NCI-H526 (cell line): ENCODE measurements around the gene MBD2.
"Not testable (repeated sequence)": the region's sequence is repeated elsewhere in the genome, so short reads cannot be mapped to it uniquely, and the experiment has no call there.

Experiments
- DNase-seq, 2 experiments: peaks; one replicate each; lab custom pipeline; 2025; lab: John Stamatoyannopoulos, UW

MBD2 gene

GRCh38 chr18:54224379-54225014, at the start of gene MBD2:
TSS of gene MBD2 (minus strand) at chr18:54224669. CDS start at chr18:54224559, 110 bp downstream.
- DNase-seq = peak; percentile 91 to 98

- DNase-seq = peak; percentile 48 to 78
These were observed 45.7 kb upstream of the MBD2 start for GRCh38 chr18:54269893-54270844.

- DNase-seq = no peak
These were observed 44.3 kb upstream of the MBD2 start for GRCh38 chr18:54268751-54269150.

GRCh38 chr18:54267701-54268100, 43.2 kb upstream of the MBD2 start:
- no peak for DNase-seq

GRCh38 chr18:54263904-54264336, 39.5 kb upstream of the MBD2 start:
- no peak for DNase-seq

- DNase-seq = no peak
These were observed 37.4 kb upstream of the MBD2 start for GRCh38 chr18:54261894-54262293.

- DNase-seq = no peak
These were observed 36.1 kb upstream of the MBD2 start for GRCh38 chr18:54260396-54261072.

- not testable (repeated sequence) for DNase-seq
These were observed 33.3 kb upstream of the MBD2 start for GRCh38 chr18:54257818-54258217.

GRCh38 chr18:54257015-54257414, 32.5 kb upstream of the MBD2 start:
- DNase-seq = no peak

- DNase-seq = peak in 1 of 2 experiments; percentile 30
These were observed 30.7 kb upstream of the MBD2 start for GRCh38 chr18:54255141-54255540.

- peak in 1 of 2 experiments; percentile 59 for DNase-seq
These were observed 29.8 kb upstream of the MBD2 start for GRCh38 chr18:54254265-54254758.

GRCh38 chr18:54251606-54252390, 27.3 kb upstream of the MBD2 start:
- no peak for DNase-seq

GRCh38 chr18:54250846-54251261, 26.4 kb upstream of the MBD2 start:
- no peak for DNase-seq

- DNase-seq = peak in 1 of 2 experiments; percentile 47
These were observed 23.2 kb upstream of the MBD2 start for GRCh38 chr18:54247511-54248175.

- DNase-seq = no peak
These were observed 17.9 kb upstream of the MBD2 start for GRCh38 chr18:54242327-54242726.

GRCh38 chr18:54241483-54241882, 17.0 kb upstream of the MBD2 start:
- no peak for DNase-seq

GRCh38 chr18:54240629-54241107, 16.2 kb upstream of the MBD2 start:
- DNase-seq = no peak

- DNase-seq = no peak
These were observed 15.1 kb upstream of the MBD2 start for GRCh38 chr18:54239601-54240000.

GRCh38 chr18:54239091-54239490, 14.6 kb upstream of the MBD2 start:
- DNase-seq = no peak

- no peak for DNase-seq
These were observed 13.9 kb upstream of the MBD2 start for GRCh38 chr18:54238173-54238936.
